Inflammatory macrophage (primary cell): Measurements from ENCODE around the gene CLIP3.
A peak's percentile ranks its signal among the peaks of the same experiment; 100 is the strongest.
"Not testable (repeated sequence)": the region's sequence is repeated elsewhere in the genome, so short reads cannot be mapped to it uniquely, and the experiment has no call there.

Experiments used
- DNase-seq, 2 donors: peaks; one replicate each; pipeline ENCODE4 v3.0.0-alpha.2; 2020 to 2022
- total RNA-seq, 18 experiments: gene quantifications; one replicate each; lab custom pipeline; 2026; ENCODE audit warnings: mixed read lengths in 6 of 18, inconsistent platforms in 2 of 18; lab: John Stamatoyannopoulos, UW

CLIP3 gene, protein sequence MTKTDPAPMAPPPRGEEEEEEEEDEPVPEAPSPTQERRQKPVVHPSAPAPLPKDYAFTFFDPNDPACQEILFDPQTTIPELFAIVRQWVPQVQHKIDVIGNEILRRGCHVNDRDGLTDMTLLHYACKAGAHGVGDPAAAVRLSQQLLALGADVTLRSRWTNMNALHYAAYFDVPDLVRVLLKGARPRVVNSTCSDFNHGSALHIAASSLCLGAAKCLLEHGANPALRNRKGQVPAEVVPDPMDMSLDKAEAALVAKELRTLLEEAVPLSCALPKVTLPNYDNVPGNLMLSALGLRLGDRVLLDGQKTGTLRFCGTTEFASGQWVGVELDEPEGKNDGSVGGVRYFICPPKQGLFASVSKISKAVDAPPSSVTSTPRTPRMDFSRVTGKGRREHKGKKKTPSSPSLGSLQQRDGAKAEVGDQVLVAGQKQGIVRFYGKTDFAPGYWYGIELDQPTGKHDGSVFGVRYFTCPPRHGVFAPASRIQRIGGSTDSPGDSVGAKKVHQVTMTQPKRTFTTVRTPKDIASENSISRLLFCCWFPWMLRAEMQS
- 0 to 0.57 (median 0.05) reads per million in 18 experiments for total RNA-seq

DNA sequence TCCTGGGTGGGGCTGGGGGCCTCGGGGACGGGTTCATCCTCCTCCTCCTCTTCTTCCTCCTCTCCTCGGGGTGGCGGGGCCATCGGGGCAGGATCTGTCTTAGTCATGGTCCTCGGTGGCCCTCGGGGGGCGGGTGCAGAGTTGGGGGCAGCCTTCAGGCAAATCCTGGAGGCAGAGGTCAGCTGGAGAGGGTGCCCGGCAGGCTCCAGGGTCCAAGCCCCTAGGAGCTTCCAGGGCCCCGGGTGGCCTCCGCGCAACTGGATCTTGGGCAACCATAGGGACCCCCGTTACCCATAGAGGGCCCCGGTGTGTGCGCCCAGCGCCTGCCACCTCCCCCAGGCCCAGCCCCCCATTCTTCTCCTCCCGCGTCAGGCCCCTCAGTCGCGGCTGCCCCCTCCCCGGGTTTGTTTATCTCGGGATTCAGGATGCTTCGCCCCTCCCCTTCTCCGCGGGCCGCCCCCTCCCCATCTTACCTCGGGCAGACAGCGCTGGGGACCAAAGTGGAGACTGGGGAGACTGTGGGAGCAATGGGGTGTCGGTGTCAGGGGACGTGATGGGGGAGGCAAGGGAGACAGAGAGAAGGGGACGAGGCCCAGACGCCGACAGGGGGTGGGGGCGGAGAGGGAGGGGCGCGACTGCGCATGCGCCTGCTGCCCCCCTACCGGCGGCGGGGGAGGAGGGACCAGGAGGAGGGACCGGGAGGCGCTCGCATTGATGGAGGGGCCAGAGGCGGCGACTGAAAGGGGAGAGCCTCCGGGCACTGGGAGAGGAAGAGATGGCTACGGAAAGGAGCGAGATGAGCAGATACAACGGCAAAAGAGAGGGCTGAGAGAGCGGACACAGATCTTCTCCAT lies at the start of gene CLIP3:
Gene CLIP3, minus strand, starts transcription at position 623 of the 854 bp plus-strand sequence. Its CDS starts 516 bp downstream, at position 107.
- DNase-seq: no peak

DNA sequence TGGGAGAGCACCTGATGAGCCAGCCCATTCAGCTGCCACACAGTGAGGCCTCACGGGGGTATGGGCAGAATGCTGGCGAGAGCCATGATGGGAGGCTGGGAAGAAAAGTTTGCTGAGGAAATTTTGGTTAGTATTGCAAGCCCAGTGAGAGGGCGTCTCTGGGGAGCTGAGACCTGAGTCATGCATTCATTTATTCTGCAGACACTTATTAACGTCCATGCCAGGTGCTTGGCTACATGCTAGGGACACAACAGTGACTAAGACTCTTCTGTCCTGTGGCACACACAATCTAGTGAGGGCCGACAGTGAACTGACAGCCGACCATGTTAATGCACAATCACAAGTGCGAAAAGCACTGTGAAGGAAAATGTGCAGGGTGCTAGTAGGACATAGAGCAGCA lies 49.2 kb upstream of the CLIP3 start:
- no peak for DNase-seq

DNA sequence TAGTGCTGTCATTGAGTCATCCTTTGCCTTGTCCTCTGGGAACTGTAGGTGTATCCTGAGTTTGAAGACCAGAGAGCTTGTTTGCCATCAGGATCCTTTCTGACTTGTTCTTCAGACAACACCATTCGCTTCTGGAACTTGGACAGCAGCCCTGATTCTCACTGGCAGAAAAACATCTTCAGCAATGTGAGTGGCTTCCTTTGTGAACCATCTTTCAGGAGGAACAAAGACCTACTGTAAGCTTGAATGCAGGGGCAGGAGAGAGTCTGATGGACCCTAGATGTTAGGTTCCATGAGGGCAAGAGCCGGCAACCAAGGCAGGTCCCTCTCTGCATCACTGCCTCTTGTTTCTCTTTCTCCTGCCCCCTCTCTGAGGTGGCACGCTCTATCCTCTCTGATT lies 48.7 kb upstream of the CLIP3 start:
- no peak for DNase-seq

DNA sequence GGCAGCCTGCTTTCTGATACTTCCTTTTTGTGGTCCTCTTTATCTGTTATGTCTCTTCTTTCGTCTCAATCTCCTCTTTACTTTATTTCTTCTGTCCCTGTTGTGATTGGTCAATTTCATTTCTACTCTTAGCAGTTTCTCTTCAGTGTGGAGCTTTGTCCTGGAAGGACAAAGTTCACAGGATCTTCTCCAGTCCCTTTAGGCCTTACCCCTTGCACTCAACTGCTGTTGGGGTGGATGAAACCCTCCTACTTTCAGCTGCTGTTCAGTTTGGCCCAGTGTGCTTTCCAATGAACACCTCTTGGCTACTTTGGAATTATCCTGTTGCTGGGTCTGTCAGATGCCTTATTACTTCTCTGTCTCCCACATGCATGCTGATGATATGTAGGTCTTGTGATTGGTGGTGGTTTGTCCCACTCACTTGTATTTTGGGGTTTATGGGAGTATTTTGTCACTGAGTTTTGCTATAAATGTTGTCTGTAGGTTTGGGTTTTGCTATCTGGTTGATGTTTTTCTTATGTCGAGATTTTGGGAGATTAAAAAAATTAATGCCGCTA lies 46.8 kb upstream of the CLIP3 start:
- DNase-seq: peak; percentile 21 to 67

DNA sequence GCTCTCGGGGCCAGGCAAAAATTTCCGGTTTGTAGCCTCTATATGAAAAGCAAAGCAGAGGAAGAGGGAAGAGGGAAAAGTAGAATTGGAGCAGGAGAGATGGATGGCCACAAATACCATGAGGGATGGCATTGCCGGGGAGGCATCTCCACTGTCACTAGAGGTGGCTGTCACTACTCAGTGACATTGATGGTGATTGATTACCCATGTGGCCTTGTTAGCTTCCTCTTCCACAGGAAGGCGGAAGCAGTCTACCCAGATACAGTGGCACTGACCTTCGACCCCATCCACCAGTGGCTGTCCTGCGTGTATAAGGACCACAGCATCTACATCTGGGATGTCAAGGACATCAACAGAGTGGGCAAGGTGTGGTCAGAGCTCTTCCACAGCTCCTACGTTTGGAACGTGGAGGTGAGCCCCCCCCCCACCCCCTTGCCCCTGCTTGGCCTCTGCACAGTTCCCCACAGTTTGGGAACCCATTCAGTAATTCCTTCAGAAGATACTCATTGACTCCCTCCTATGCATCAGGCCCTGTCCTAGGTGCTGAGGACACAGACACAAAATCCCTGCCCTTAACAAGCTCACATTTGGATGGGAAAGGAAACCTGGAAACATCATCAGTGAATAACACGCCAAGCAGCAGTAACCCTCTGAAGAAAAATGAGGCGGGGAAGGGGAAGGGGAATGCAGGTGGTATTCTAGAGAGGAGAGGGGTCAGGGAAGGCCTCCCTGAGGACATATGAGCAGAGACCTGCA lies 40.6 kb upstream of the CLIP3 start:
- no peak for DNase-seq

DNA sequence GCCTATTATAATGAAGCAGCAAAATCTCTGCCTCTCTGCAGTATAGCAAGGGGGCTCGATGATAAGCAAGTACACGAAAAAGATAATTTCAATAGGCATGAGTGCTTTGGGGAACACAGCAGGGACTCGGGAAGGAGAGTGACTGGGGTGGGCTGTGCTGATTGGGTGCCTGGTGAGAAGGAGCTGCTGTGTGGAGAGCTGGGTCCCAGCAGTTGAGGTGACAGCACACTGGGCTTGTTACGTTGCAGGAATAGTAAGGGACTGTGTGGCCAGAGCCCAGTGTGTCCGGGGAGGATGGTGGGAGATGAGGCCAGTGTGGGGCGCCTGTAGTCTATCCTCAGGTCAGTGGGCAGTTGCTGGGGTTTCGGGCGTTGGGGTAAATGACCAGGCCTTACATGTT lies 39.4 kb upstream of the CLIP3 start:
- DNase-seq: no peak

DNA sequence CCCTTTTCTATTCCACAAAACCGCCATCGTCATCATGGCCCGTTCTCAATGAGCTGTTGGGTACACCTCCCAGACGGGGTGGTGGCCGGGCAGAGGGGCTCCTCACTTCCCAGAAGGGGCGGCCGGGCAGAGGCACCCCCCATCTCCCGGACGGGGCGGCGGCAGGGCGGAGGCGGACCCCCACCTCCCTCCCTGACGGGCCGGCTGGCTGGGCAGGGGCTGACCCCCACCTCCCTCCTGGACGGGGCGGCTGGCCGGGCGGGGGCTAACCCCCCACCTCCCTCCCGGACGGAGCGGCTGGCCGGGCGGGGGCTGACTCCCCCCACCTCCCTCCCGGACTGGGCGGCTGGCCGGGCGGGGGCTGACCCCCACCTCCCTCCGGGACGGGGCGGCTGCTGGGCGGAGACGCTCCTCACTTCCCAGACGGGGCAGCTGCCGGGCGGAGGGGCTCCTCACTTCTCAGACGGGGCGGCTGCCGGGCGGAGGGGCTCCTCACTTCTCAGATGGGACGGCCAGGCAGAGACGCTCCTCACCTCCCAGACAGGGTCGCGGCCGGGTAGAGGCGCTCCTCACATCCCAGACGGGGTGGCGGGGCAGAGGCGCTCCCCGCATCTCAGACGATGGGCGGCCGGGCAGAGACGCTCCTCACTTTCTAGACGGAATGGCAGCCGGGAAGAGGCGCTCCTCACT lies 36.3 kb upstream of the CLIP3 start:
- not testable (repeated sequence) for DNase-seq

DNA sequence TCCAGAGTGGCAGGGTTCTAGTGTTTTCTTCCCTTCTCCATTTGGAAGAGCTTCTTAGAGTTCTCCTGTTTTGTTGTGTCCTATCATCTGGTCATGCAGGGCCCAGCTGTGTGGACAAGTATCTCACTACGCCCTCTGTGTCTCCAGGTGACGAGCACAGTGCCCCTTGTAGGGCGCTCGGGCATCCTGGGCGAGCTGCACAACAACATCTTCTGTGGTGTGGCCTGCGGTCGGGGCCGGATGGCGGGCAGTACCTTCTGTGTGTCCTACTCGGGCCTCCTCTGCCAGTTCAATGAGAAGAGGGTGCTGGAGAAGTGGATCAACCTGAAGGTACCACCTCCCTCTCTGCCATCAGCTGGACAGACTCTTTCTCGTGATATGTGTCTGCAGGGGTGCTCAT lies 35.0 kb upstream of the CLIP3 start:
- DNase-seq: no peak

DNA sequence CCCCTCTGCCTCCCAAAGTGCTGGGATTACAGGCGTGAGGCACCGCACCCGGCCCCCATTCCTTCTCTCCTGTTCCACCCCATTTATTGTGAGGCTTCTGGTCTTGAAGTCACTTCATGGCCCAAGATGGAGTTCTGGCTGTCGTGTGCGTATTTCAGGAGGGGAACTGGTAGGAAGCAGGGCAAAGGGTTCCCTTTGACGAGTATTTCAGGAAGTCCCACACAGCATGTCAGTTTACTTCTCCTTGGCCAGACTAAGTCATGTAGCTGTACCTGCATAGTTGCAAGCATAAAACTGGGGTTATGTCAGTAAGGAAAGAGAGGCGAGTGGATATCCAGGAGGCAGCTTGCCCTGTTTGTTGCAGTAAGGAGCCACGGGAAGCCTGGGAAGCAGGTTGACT lies 32.2 kb upstream of the CLIP3 start:
- DNase-seq: peak; percentile 58 to 72

DNA sequence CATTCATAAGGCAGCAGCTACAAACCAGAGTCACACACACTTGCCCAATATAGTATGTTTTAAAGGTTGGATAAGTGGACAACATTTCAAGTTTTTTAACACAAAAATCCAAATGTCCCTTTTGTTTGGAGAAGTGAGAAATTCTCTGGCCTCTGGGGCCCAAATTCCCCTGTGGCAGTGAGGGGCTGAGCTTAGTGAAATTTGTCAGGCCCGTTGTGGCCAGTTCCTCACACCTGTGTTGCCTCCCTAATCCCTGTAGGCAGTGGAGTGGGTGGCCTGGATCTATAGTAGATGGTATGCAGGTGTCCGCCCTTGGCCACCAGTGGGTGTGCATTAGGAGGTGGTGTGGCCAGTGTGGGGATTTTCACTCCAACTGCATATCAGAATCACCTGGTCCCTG lies 28.7 kb upstream of the CLIP3 start:
- no peak for DNase-seq

DNA sequence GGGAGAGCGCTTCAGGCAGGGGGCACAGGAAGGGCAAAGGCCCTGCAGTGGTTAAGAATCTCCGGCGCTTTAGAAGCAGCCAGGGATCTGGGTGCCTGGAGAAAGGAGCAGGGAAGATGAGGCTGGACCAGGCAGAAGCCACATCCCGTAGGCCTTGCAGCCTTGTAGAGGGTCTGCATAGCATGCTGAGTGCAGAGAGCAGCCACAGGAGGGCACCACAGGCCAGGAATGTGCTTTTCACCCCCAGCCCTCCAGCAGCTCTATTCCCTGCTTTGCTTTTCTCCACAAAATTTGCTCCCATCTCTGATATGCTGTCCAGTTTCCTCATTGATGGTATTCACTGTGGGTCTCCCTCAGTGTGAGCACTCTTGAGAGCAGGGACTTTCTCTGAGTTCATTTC lies 27.8 kb upstream of the CLIP3 start:
- peak; percentile 16 to 67 for DNase-seq

DNA sequence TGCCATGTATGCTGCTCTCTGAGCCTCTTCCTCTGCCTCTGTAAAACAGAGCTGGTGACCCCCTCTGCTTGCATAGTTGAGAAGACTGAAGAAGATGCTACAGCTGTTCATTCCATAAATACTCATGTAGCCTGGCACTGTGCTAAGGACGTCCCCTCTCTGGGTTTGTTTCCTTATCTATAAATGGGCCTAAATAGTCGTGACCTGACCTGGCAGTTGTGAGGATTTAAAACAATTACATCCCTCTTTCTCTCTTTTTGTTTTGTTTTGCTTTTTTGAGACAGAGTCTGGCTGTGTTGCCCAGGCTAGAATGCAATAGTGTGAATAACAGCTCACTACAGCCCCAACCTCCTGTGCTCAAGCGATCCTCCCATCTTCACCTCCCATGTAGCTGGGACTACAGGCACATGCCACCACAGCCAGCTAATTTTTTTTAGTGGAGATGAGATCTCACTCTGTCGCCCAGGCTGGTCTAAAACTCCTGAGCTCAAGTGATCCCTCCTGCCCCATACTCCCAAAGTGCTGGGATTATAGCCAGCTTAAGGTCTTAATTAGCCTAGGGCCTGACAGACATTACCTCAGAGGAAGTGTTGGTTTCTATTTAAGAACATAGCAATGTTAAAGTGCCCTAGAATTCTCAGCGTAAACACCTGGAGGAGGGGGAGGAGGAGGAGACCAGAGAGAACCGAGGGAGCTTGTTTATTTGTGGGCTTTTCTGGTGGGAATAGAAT lies 26.7 kb upstream of the CLIP3 start:
- DNase-seq: no peak

DNA sequence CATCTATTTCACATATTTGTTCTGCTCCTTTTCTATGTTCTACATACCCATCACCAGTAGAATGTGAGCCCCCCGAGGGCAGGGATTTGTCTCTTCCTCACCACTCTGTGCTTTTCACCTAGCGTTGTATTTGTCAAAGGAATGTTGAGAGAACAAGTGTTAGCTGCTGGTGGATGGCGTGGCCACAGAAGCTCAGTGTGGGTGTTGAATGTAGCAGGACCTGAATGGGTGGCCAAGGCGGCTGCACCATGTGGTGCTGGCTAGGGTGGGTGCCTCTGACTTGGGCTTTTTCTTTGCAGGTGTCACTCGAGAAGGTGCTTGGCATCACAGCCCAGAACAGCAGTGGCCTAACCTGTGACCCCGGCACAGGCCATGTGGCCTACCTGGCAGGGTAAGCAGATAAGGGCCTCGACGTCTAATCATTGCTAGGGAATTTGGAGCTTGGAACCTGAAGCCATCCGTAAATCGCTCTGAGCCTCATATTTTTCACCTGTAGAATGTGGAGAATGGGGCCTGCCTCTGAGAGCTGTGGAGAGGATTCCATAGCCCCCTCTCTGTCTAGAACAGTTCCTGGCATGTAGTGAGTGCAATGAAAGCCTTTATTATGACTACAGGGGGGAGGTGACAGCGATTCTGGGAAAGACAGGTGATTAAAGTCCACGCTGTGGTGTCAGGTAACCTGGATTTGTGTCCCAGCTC lies 26.0 kb upstream of the CLIP3 start:
- no peak for DNase-seq

DNA sequence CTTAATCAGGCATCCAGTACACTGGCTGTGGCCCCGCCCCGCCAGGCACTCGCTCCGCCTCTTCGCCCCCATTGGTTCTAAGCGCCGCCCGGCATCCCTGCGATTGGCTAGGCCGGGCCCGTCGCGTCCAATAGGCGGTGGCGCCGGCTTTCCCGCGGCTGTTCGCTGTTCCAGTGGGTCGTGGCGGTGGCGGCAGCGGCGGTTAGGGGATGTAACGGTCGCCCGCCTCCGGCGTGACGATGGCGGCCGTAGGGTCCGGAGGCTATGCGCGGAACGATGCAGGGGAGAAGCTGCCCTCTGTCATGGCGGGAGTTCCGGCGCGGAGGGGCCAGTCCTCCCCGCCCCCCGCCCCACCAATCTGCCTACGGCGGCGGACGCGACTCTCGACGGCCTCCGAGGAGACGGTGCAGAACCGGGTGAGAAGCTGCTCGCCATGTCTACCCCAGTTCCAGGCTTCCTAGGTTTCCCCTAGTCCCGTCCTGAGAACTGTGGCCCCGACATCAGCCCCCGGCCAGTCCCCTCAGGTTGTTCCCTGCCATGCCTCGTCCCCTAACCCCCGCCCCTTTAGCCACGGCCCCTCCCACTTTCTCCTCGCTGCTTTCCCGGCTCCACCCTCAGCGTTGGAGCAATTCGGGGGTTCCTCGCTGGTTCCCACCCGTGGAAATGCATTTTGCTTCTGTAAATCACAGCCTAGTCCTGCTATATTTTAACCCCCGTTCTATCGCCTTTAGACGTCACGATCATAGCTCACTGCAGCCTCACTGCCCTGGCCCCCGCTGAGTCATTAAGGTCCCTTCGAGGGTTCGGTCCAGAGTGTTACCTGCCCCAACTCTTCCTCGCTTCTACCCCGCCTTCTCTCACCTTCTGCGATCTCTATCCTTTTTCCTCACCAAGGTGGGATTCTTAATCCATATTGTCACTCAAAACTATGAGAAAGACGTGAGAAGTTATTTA lies 22.3 kb upstream of the CLIP3 start, which contains the start of gene WDR62:
Gene WDR62, plus strand, starts transcription at position 165 of the 954 bp plus-strand sequence. Its CDS starts 75 bp downstream, at position 240.
- peak; percentile 96 for DNase-seq

DNA sequence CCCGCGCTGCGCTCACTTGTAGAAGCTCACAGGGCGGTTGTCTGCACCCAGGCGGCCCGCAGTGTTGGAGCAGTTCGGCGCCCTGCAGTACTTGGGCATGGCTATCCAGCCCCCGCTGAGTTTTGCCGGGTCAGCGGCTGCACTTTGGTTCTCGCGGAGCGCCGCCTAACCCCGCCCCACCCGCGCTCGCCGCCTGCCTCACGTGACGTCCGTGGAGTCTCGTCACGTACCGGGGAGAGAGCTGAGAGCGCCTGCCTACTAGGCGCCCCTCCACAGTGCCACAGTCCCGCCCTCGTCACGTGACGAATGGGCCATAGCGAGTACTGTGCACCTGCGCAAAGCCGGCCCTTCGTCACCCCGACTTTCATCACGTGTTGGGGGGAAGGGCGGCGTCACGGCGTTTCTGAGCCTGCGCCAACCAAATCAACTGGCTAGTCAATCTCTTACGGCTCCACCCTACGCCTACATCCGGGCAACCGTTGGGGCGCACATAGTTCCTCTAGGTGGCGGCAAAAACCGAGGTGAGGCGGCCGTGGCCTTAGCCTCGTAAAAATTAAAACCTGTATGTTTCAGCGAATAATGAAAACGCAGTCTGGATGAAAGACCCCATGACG lies 21.6 kb upstream of the CLIP3 start, which contains the start of gene THAP8:
Gene THAP8, minus strand, starts transcription at position 167 of the 614 bp plus-strand sequence. Its CDS starts 68 bp downstream, at position 99.
- peak; percentile 99 to 100 for DNase-seq

DNA sequence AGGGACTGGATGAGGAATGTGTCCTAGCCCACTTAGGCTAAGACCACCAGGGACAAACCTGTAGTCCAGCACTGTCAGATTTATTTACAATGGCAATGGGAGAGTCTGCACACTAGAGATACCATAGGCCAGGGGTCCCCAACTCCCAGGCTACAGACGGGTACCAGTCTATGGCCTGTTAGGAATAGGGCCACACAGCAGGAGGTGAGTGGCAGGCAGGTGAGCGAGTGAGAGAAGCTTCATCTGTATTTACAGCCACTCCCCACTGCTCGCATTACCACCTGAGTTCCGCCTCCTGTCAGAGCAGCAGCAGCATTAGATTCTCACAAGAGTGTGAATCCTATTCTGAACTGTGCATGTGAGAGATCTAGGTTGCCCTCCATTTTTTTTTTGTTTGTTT lies 19.0 kb upstream of the CLIP3 start:
- DNase-seq: no peak

DNA sequence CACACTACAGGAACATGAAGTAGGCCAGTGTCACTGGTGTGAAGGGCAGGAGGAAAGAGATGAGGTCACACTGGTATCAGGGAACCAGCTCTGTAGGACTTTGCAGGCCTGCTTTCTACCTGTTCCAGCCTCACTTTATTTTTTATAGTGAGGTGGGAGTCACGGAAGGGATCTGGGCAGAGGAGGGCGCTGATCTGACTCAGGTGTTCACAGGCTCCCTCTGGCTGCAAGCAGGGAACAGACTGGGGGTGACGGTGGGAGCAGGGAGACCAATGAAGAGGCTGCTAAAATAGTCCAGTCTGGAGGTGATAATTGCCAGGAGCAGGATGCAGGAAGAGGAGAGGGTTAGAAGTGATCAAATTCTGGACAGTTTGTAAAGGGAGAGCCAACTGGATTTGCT lies 18.6 kb upstream of the CLIP3 start:
- DNase-seq: no peak

DNA sequence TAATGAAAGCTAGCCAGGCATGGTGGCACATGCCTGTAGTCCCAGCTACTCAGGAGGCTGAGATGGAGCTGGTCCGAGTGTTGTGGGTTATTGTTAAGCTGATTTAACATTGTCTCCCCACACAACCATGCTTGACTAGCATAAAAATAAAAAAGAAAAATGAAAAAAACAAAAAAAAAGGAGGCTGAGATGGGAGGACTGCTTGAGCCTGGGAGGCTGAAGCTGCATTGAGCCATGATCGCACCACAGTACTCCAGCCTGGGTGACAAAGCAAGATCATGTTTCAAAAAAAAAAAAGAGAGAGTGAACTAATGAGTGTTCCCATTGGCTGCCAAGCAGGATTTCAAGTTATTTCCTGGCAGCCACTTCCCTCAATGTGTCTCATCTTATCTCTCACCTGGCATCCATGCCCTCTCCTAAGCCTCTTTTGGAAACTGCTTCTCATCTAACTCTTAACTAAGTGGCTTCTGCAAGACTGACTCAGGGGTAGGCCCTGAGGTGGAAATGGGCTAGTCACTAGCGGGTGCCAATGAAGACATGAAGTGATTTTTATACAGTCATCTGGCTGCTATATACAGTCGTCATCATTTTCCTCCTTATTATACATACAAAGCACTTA lies 16.5 kb upstream of the CLIP3 start:
- no peak for DNase-seq
